Stomach smooth muscle (tissue), 2 donors: ENCODE measurements around the gene IL2RA.
A peak's percentile ranks its signal among the peaks of the same experiment; 100 is the strongest.

Experiments
- H3K27ac ChIP-seq: one replicate; pipeline ENCODE4 v1.7.0; 2013; ENCODE audit warnings: mild to moderate bottlenecking, low read length, inconsistent platforms
- H3K27me3 ChIP-seq, 2 donors: one replicate each; pipeline ENCODE4 v1.7.0; 2013; ENCODE audit warnings: low read length in 2 of 2; ENCODE audit not compliant: insufficient read depth in 2 of 2, control insufficient read depth in 1 of 2
- H3K36me3 ChIP-seq, 2 donors: one replicate each; pipeline ENCODE4 v1.7.0; 2013; ENCODE audit warnings: low read length in 2 of 2; ENCODE audit not compliant: control insufficient read depth in 2 of 2, insufficient read depth in 2 of 2
- H3K4me1 ChIP-seq: one replicate; pipeline ENCODE4 v1.7.0; 2013; ENCODE audit warnings: low read length; ENCODE audit not compliant: control insufficient read depth, insufficient read depth
- H3K4me3 ChIP-seq, 2 donors: one replicate each; pipeline ENCODE4 v1.7.0; 2013; ENCODE audit warnings: low read length in 2 of 2
- H3K9ac ChIP-seq, 2 donors: one replicate each; pipeline ENCODE4 v1.7.0; 2013; ENCODE audit warnings: low read length in 2 of 2, mild to moderate bottlenecking in 1 of 2
- H3K9me3 ChIP-seq, 2 donors: one replicate each; pipeline ENCODE4 v1.7.0; 2013; ENCODE audit warnings: low read length in 2 of 2; ENCODE audit not compliant: control insufficient read depth in 2 of 2
- donor health status: healthy.
- donor health status: Pancreatic carcinoma.

IL2RA gene

GRCh38 chr10:5977471-5978229 lies 84.5 kb downstream of the IL2RA start, which contains the start of gene IL15RA:
TSS of gene IL15RA (minus strand) at chr10:5977543. CDS start at chr10:5977492, 51 bp downstream.
- Histone ChIP-seq H3K9me3 (no peaks in the 10 kb centered on the region), H3K27ac (peak within 1 kb of the TSS; percentile 66), H3K27me3 (no peaks in the 10 kb centered on the region), H3K4me3 (peak within 1 kb of the TSS; percentile 91 to 94), H3K9ac (peak within 1 kb of the TSS; percentile 65 to 66), H3K4me1 (peaks cover 7% of the 10 kb centered on the region), H3K36me3 (no peaks in the 10 kb centered on the region)

DNA sequence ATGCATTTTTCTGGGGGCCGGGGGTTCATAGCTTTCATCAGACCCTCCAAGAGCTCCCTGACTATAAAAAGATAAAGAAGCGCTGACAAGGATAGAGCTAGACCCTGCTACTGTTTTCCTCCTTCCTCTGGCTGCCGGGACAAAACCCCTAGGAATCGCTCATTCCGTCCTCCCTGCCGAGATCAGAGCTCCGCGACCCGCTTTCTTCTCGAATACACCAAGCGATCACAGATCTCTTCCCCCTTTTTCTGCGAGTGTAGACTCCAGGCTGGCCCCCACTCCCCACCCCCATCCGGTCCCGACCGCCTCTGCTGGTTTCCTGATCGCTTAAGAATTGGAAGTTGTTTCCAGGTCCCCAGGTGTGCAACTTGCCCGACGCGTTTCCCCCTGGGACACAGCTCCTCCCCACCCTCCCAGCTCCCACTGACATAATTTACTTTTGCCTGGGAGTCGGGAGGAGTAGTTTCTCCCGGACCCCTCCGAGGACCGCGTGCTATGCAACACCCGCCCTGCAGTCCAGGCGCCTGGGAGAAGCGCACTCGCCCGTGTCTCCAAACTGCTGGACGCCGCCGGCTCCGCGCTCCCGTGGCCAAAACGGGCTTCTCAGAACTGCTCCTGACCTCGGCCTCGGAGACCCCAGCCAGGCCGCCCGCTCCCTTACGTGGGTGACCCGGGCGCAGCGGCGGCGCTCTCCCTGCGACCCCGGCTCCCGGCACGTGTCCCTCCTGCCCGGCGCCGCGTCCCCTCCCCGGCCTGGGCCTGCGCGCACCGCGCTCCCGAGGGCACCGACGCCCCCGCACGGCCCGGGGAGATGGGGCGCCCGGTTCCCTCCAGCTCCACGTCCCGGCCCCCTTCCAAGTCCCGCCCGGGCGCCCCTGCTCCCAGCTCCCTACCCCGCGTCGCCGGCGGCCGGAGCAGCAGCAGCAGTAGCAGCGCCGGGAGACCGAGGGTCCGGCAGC lies 85.4 kb downstream of the IL2RA start:
- Histone ChIP-seq H3K27me3 (no peaks in the 10 kb centered on the region), H3K4me1 (peaks cover 7% of the 10 kb centered on the region), H3K36me3 (no peaks in the 10 kb centered on the region), H3K9ac (peak overlapping the region in 1 of 2 donors; percentile 65), H3K9me3 (no peaks in the 10 kb centered on the region), H3K27ac (peak overlapping the region; percentile 66), H3K4me3 (peak overlapping the region; percentile 91 to 94)

DNA sequence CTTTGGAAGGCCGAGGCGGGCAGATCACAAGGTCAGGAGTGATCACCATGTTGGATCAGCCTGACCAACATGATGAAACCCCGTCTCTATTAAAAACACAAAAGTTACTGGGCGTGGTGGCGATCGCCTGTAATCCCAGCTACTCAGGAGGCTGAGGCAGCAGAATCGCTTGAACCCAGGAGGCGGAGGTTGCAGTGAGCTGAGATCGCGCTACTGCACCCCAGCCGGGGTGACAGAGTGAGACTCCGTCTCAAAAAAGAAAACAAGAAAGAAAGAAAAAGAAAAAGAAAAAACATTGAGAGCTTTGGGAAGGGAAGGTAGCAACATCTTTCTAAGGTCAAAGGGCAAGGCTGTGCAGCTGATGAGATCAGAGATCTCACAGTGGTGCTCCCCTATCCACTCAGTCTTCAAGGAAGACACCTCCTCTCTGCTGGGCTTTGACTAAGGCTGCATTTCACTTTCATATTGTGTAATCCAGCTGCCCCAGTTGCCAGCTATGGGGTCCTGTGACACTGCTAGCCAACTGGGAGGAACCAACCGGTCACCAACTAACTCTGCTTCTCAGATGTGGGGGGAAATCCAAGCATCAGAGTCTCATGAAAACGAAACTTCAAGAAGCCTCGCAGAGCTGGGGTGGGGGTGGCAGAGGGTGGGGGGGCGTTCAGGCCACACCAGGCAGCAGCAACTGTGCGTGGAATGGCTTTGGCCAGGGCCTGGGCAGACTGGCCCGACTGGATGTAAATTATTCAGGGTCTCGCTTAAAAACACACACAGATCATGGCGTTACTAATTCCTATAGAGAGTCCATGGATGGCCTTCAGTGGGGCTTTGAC lies 86.3 kb downstream of the IL2RA start:
- Histone ChIP-seq H3K4me1 (peaks cover 10% of the 10 kb centered on the region), H3K9ac (peak overlapping the region in 1 of 2 donors; percentile 65), H3K9me3 (no peaks in the 10 kb centered on the region)

GRCh38 chr10:5973069-5973468 lies 89.1 kb downstream of the IL2RA start:
- Histone ChIP-seq H3K4me1 (peaks cover 10% of the 10 kb centered on the region), H3K27me3 (no peaks in the 10 kb centered on the region), H3K36me3 (no peaks in the 10 kb centered on the region), H3K27ac (no peak overlapping the region), H3K4me3 (no peak overlapping the region), H3K9ac (no peak overlapping the region), H3K9me3 (no peaks in the 10 kb centered on the region)

More for the DNA sequence above, 86.3 kb downstream of the IL2RA start:
- Histone ChIP-seq H3K27ac (peak overlapping the region; percentile 66), H3K4me3 (peak overlapping the region; percentile 63 to 94), H3K36me3 (no peaks in the 10 kb centered on the region), H3K27me3 (no peaks in the 10 kb centered on the region)

DNA sequence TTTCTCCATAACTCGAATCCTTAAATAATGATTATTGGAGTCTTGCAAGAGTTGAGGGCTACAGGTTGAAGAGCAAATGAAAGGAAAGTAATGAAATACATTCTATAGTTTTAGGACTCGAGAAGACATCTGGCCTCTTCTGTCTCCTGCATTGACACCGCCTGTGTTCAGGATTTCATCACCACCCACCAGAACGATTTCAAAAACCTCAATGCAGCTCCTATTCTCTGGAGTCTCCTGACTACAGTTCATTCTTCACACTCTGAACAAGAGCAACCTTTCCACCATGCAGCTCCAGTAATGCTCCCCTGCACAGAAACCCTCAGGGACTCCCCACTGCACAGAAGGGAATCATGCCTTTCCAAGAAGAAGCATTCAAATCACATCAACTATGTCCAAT lies 90.3 kb downstream of the IL2RA start:
- Histone ChIP-seq H3K4me3 (no peak overlapping the region), H3K27me3 (no peaks in the 10 kb centered on the region), H3K27ac (peak overlapping the region; percentile 18), H3K9me3 (no peaks in the 10 kb centered on the region), H3K9ac (no peak overlapping the region), H3K36me3 (no peaks in the 10 kb centered on the region), H3K4me1 (peaks cover 8% of the 10 kb centered on the region)

DNA sequence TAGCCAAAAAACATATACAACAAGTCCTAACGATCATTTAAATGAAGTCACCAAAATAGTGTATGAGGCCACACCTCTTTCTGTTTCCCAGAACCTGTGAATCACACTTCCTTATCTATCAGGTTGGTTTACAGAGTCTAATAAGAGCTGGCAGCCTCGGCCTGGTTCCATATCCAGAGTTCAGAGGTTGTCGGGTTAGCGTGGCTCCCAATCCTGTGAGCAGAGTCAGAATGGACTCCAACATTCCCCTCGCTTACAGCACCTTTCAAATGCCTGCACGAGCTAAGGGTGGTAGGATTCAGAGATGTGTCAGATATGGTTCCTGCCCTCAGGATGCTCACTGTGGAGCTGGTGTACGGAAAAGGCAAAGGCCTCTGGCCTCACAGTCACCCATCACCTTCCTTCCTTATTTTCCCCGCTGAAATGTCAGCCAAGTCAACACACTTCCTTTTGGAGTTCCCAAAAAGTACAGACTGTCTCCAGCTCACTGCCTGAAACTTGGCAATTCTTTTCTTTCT lies 90.8 kb downstream of the IL2RA start:
- no peak overlapping the region for H3K4me3 ChIP-seq
- H3K9me3 ChIP-seq = no peaks in the 10 kb centered on the region
- H3K9ac ChIP-seq = no peak overlapping the region
- peaks cover 8% of the 10 kb centered on the region for H3K4me1 ChIP-seq
- no peaks in the 10 kb centered on the region for H3K27me3 ChIP-seq
- no peaks in the 10 kb centered on the region for H3K36me3 ChIP-seq
- no peak overlapping the region for H3K27ac ChIP-seq

DNA sequence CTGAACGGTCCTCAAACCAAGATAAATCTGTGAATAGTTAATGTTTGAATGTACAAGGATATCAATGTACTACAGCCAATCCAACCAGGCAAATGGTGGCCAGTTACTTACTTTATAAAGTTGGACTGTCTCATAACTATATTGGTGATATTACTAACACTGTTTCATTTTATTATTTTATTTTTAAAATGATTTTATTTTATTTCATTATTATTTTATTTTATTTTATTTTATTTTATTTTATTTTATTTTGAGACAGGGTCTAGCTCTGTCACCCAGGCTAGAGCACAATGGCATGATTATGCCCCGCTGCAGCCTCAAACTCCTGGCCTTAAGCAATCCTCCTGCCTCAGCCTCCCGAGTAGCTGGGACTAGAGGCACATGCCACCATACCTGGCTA lies 91.6 kb downstream of the IL2RA start:
- Histone ChIP-seq H3K27ac (no peak overlapping the region), H3K4me1 (peaks cover 5% of the 10 kb centered on the region), H3K4me3 (no peak overlapping the region), H3K9ac (no peak overlapping the region), H3K9me3 (no peaks in the 10 kb centered on the region), H3K36me3 (no peaks in the 10 kb centered on the region), H3K27me3 (no peaks in the 10 kb centered on the region)

DNA sequence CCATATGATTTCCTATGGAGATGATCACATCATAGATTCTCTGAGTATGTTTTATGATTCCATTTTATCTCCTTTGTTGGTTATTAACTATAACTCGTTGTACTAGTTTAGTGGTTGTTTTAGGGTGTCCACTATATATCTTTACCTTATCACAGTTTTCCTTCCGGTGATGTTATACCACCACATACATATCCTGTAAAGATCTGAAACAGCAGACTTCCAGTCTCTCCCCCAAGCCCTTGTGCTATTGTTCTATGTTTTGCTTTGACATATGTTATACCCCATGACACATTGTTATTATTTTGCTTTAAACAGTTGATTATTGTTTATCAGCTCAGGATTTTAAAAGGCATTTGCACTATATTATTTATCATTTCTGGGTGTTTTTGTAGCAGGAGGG lies 92.1 kb downstream of the IL2RA start:
- H3K36me3 ChIP-seq = peaks cover 0 to 2% of the 10 kb centered on the region in 2 donors
- peaks cover 5% of the 10 kb centered on the region for H3K4me1 ChIP-seq
- no peaks in the 10 kb centered on the region for H3K27me3 ChIP-seq
- no peak overlapping the region for H3K9ac ChIP-seq
- no peak overlapping the region for H3K27ac ChIP-seq
- H3K4me3 ChIP-seq = no peak overlapping the region
- H3K9me3 ChIP-seq = no peaks in the 10 kb centered on the region

- Histone ChIP-seq H3K27ac (no peak overlapping the region), H3K9me3 (no peaks in the 10 kb centered on the region), H3K4me3 (no peak overlapping the region), H3K9ac (no peak overlapping the region), H3K27me3 (no peaks in the 10 kb centered on the region), H3K4me1 (peaks cover 5% of the 10 kb centered on the region), H3K36me3 (peaks cover 0 to 2% of the 10 kb centered on the region in 2 donors)
Observed at GRCh38 chr10:5968681-5969453, 93.3 kb downstream of the IL2RA start.
